TTC549 (cell line): Measurements from ENCODE around the gene RANBP17.

Experiments used
- FAIRE-seq: peaks from 2 replicates; lab custom pipeline; 2012; peaks lifted over from hg19 to GRCh38; lab: Jason Lieb, UNC

The RANBP17 gene

GRCh38 chr5:171094356-171094755 lies 232.5 kb downstream of the RANBP17 start:
- no peak for FAIRE-seq

- no peak for FAIRE-seq
Observed at GRCh38 chr5:171102877-171103610, 241.2 kb downstream of the RANBP17 start.

GRCh38 chr5:171107669-171108068 lies 245.9 kb downstream of the RANBP17 start:
- no peak for FAIRE-seq

- no peak for FAIRE-seq
Observed at GRCh38 chr5:171115519-171115918, 253.7 kb downstream of the RANBP17 start.

- FAIRE-seq, result no peak
Observed at GRCh38 chr5:171116719-171117118, 254.9 kb downstream of the RANBP17 start.

- no peak for FAIRE-seq
Observed at GRCh38 chr5:171120986-171121622, 259.3 kb downstream of the RANBP17 start.

- FAIRE-seq, result no peak
Observed at GRCh38 chr5:171121638-171122037, 259.8 kb downstream of the RANBP17 start.

GRCh38 chr5:171122372-171122771 lies 260.6 kb downstream of the RANBP17 start:
- FAIRE-seq, result no peak

GRCh38 chr5:171123417-171123816 lies 261.6 kb downstream of the RANBP17 start:
- FAIRE-seq, result no peak

- FAIRE-seq, result no peak
Observed at GRCh38 chr5:171127314-171127713, 265.5 kb downstream of the RANBP17 start.

GRCh38 chr5:171128136-171128535 lies 266.3 kb downstream of the RANBP17 start:
- FAIRE-seq, result no peak

- no peak for FAIRE-seq
Observed at GRCh38 chr5:171129308-171129707, 267.5 kb downstream of the RANBP17 start.

GRCh38 chr5:171131497-171131896 lies 269.7 kb downstream of the RANBP17 start:
- no peak for FAIRE-seq

- no peak for FAIRE-seq
Observed at GRCh38 chr5:171137768-171138525, 276.1 kb downstream of the RANBP17 start.

- FAIRE-seq, result no peak
Observed at GRCh38 chr5:171139227-171139626, 277.4 kb downstream of the RANBP17 start.

GRCh38 chr5:171142617-171143016 lies 280.8 kb downstream of the RANBP17 start:
- FAIRE-seq, result no peak

GRCh38 chr5:171143171-171143570 lies 281.4 kb downstream of the RANBP17 start:
- FAIRE-seq, result no peak

GRCh38 chr5:171143926-171144325 lies 282.1 kb downstream of the RANBP17 start:
- no peak for FAIRE-seq

- FAIRE-seq, result no peak
Observed at GRCh38 chr5:171149333-171149732, 287.5 kb downstream of the RANBP17 start.

- FAIRE-seq, result no peak
Observed at GRCh38 chr5:171149772-171150171, 288.0 kb downstream of the RANBP17 start.

GRCh38 chr5:171152382-171152781 lies 290.6 kb downstream of the RANBP17 start:
- peak; percentile 58 for FAIRE-seq

GRCh38 chr5:171155621-171156020 lies 293.8 kb downstream of the RANBP17 start:
- FAIRE-seq, result no peak

GRCh38 chr5:171157276-171157675 lies 295.5 kb downstream of the RANBP17 start:
- no peak for FAIRE-seq
